ENCODE measurements around the gene LY6G5C.

LY6G5C gene

GRCh38 chr6:31683591-31683990 is 2.7 kb upstream of the LY6G5C start:
- no peak for DNase-seq
- no peak for TF ChIP-seq CTCF (IDR thresholded peaks at IDR 0.05; ENCODE audit: low read depth, low read length, missing control alignments)
- H3K27ac ChIP-seq, result no peak overlapping the region
- H3K4me3 ChIP-seq (ENCODE audit: low read depth, low read length), result no peak overlapping the region
- in situ Hi-C loops (cut with HindIII; ENCODE audit: low pct_ligation_motif_present, low sequenced_read_pairs), result no loop called here
- no peaks in the 10 kb centered on the region for H3K27me3 ChIP-seq (replicated peaks)
- H3K36me3 ChIP-seq (replicated peaks), result peaks cover 25% of the 10 kb centered on the region

GRCh38 chr6:31681135-31681671 is 336 bp upstream of the LY6G5C start:
- peak; percentile 29 for TF ChIP-seq CTCF (IDR thresholded peaks at IDR 0.05; ENCODE audit: low read depth, low read length, missing control alignments)
- Histone ChIP-seq H3K4me3 (ENCODE audit: low read depth, low read length) (peak overlapping the region; percentile 61), H3K27me3 (replicated peaks) (no peaks in the 10 kb centered on the region), H3K27ac (peak overlapping the region; percentile 30), H3K36me3 (replicated peaks) (peaks cover 2% of the 10 kb centered on the region)
- in situ Hi-C loops (cut with HindIII; ENCODE audit: low pct_ligation_motif_present, low sequenced_read_pairs), result no loop called here
- no peak for DNase-seq

- Histone ChIP-seq H3K4me3 (ENCODE audit: low read depth, low read length) (no peak overlapping the region), H3K36me3 (replicated peaks) (peaks cover 5% of the 10 kb centered on the region), H3K27ac (no peak overlapping the region), H3K27me3 (replicated peaks) (no peaks in the 10 kb centered on the region)
- in situ Hi-C loops (cut with HindIII; ENCODE audit: low pct_ligation_motif_present, low sequenced_read_pairs), result no loop called here
- TF ChIP-seq CTCF (IDR thresholded peaks at IDR 0.05; ENCODE audit: low read depth, low read length, missing control alignments), result no peak
- no peak for DNase-seq
These were observed 2.9 kb downstream of the LY6G5C start for GRCh38 chr6:31677955-31678354.

- TF ChIP-seq CTCF (IDR thresholded peaks at IDR 0.05; ENCODE audit: low read depth, low read length, missing control alignments), result no peak
- DNase-seq, result no peak
- Histone ChIP-seq H3K4me3 (ENCODE audit: low read depth, low read length) (no peak overlapping the region), H3K27me3 (replicated peaks) (no peaks in the 10 kb centered on the region), H3K27ac (no peak overlapping the region), H3K36me3 (replicated peaks) (peaks cover 16% of the 10 kb centered on the region)
- in situ Hi-C loops (cut with HindIII; ENCODE audit: low pct_ligation_motif_present, low sequenced_read_pairs), result no loop called here
These were observed 4.0 kb downstream of the LY6G5C start for GRCh38 chr6:31676904-31677303.

- Histone ChIP-seq H3K27ac (no peak overlapping the region), H3K27me3 (replicated peaks) (no peaks in the 10 kb centered on the region), H3K36me3 (replicated peaks) (peaks cover 20% of the 10 kb centered on the region), H3K4me3 (ENCODE audit: low read depth, low read length) (no peak overlapping the region)
- DNase-seq, result no peak
- TF ChIP-seq CTCF (IDR thresholded peaks at IDR 0.05; ENCODE audit: low read depth, low read length, missing control alignments), result no peak
- in situ Hi-C loops (cut with HindIII; ENCODE audit: low pct_ligation_motif_present, low sequenced_read_pairs), result no loop called here
These were observed 4.5 kb downstream of the LY6G5C start for GRCh38 chr6:31676322-31676903.

- no peak within 1 kb of the TSS for H3K27ac ChIP-seq
- H3K27me3 ChIP-seq (replicated peaks), result no peaks in the 10 kb centered on the region
- no peak within 1 kb of the TSS for H3K4me3 ChIP-seq (ENCODE audit: low read depth, low read length)
- no peak for TF ChIP-seq CTCF (IDR thresholded peaks at IDR 0.05; ENCODE audit: low read depth, low read length, missing control alignments)
- peaks cover 72% of the 10 kb centered on the region for H3K36me3 ChIP-seq (replicated peaks)
- DNase-seq, result no peak
- in situ Hi-C loops (cut with HindIII; ENCODE audit: low pct_ligation_motif_present, low sequenced_read_pairs), result no loop called here
These were observed 11.2 kb downstream of the LY6G5C start, which contains the start of gene LY6G5B for GRCh38 chr6:31669676-31670075. Gene LY6G5B, plus strand, starts transcription at chr6:31669976. Its CDS starts 975 bp downstream, at chr6:31670951.
